ACHN (cell line): ENCODE results near the gene PPCDC.

Source experiments
- DNase-seq: peaks from one replicate; pipeline ENCODE4 v3.0.0-alpha.2; 2015
- in situ Hi-C: cut with HindIII; loops from 2 replicates; pipeline ENCODE4 v1.10.0; 2017; ENCODE audit warnings: low sequenced_read_pairs, low pct_ligation_motif_present, low pct_unique_long_range_greater_than_20kb

PPCDC gene, protein sequence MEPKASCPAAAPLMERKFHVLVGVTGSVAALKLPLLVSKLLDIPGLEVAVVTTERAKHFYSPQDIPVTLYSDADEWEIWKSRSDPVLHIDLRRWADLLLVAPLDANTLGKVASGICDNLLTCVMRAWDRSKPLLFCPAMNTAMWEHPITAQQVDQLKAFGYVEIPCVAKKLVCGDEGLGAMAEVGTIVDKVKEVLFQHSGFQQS

DNA sequence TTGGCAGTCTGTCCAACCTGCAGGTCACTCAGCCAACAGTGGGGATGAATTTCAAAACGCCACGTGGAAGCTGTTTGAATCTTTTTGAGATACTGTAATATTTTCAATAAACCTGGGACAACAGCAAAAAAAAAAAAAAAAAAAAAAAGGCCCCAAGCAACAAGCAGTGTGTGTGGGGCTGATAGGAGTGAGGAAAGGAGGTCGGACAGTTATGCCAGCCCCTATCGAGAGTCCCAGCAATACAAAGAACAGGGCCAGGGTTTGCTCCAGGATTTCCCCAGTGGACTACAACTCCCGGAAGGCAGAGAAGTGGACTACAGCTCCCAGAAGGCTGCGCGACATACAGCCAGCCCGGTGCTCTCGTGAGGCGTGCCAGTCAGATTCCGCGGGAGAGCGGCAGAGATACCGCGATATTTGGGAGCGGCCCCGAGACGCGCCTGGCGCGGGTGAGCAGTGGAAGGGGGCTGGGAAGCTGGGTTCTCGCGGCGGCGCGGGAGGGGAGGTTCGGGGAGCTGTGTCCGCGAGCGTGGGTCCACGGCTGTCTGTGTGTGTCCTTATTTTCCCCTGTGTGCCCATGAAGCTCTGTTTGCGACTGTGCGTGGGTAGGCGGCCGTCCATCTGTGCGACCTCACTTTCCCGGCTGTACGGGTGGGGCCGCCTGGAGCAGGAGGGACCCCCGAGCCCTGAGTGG, at the start of gene PPCDC:
TSS of gene PPCDC (plus strand) at position 410 of the 691 bp plus-strand sequence. CDS start 4,729 bp downstream, outside the sequence.
- DNase-seq: peak; percentile 92
- in situ Hi-C loops: no loop called here

DNA sequence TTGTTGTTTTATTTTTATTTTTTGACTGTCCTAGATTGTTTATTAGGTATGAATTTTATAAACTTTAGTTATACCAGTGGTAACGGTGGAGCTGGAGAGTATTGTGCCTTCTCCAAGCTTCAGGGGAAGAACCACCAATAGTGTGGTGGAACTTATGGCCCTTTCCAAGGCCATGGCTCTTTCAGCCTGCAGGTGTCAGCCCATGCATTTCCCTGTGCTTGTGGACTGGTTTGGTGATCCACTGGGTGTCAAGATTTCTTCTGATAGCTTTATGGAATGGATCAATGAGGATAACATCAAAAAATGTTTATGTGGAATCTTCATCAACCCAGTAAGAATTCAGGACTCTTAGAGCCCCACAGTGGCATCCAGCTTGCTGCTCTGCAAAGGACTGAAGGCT, 47.2 kb upstream of the PPCDC start:
- in situ Hi-C loops: no loop called here

DNA sequence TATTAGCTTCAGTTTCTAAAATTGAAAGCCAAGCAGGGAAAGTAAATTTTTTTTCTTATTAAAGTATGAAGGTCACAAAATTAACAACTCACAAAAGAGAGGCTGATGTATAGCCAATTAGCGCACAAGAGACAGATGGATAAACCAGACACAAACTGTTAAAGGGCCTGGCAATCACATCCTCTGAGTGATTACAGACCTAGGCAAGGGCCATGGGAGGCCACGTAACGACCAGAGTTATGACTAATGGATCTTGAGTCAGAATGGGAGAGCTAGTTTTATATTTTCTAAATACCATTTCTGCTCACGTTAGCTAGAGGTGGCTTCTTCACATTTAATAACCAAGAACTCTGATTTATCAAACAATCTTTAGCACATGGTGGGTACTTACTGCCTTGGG, 45.8 kb upstream of the PPCDC start:
- DNase-seq: no peak
- in situ Hi-C loops: no loop called here

More for the DNA sequence above, 47.2 kb upstream of the PPCDC start:
- no peak for DNase-seq

DNA sequence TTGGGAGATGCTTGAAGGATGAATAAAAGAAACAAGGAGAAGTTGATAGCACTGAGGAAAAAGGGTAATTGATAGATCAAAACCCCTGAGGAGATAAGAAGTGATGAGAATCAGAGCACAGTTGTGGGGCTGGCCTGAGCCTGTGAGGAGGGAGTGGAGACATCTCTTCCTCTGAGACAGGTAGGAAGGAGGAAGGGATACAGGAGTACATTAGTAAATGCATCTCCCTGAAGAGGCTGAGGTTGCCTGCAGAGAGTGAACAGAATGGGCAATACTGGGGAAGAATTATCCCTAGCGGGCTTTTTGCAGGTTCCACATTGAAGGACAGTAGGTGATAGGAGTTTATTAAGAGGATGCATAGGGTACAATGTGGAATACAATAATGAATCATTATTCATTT, 45.3 kb upstream of the PPCDC start:
- in situ Hi-C loops: no loop called here
- no peak for DNase-seq

DNA sequence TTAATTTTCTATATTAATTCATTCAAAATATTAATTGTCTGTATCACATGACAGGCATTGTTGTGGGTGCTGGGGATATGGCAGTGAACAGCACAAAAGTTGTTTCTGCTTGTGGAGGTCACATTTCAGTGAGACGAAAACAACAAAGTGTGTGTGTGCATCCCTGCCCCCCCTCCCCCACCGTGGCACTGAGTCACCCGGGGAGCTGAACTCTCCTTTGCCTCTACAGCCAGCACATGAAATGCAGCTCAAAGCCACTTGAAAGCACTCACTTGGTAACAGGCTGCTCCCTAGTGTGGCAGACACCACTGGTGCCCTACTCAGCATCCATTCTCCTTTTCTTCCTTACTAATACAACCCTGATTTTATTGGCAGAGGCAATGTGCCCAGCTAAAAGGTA, 44.9 kb upstream of the PPCDC start:
- DNase-seq: peak; percentile 56
- in situ Hi-C loops: no loop called here

DNA sequence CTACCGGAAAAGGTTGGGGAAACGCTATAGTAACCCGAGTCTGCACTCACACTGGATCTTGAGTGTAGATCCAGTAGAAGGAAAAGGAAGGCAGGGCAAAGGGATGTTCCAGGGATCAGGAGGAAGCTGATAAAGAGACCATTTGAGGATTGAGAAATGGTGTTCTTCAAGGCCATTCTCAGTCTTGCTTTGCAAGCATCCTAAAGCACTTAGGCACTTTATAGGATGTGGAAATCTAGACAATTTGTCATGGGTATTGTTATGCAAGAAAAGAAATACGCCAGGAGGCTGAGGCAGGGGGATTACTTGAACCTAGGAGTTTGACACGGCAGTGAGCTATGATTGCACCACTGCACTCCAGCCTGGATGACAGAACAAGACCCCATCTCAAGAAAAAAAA, 41.2 kb upstream of the PPCDC start:
- in situ Hi-C loops: no loop called here
- no peak for DNase-seq

DNA sequence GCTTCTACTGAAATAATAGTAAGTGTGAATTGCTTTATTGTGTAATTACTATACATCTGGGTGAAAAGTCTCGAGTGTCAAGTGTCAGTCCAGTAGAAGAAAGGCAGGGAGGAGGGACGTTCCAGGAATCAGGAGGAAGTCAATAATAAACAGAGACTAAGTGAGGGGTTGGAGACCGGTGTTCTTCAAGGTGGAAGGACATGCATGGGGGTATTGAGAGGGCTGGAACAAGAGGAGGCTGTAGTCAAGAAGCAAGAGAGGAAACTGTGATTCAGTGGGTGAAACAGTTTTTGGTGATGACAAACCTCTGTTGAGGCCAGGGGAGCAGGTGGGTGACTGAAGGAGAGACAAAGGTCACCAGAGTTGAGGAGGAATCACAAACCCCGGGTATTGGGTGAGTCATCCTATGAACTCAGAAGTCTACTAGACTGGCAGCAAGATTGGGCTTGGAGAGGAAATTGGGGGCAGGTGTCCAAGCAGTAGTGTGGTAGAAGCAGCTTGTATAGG, 39.6 kb upstream of the PPCDC start:
- in situ Hi-C loops: no loop called here
- DNase-seq: peak; percentile 55

DNA sequence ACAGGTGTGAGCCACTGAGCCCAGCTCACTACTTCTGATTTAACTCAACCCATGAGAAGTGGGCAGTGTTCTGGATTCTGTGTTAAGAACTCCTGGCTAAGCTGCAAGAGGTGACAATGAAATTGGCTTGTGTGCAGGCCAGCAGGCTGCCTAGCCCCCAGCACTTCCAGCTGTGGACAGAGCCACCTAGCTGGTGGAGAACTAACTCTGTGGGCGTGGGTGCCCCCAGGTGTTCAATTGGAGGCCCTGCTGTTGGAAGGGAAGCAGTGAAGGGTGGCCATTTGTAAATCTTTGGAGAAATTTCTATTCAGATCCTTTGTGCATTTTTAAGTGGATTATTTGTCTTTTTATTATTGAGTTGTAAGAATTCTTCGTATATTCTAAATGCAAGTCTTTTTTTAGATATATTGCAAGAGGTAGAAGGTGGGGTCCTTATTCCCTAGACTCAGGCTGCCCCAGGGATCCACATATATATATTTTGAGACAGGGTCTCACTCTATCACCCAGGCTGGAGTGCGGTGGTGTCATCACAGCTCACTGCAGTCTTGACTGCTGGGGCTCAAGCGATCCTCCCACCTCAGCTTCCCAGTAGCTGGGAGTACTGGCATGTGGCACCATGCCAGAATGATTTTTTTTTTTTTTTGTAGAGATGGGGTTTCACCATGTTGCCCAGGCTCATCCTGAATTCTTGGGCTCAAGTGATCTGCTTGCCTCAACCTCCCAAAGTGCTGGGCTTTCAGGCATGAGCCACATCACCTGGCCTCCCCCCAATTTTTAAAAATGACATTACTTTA, 35.2 kb upstream of the PPCDC start:
- peak; percentile 66 for DNase-seq
- in situ Hi-C loops: no loop called here

DNA sequence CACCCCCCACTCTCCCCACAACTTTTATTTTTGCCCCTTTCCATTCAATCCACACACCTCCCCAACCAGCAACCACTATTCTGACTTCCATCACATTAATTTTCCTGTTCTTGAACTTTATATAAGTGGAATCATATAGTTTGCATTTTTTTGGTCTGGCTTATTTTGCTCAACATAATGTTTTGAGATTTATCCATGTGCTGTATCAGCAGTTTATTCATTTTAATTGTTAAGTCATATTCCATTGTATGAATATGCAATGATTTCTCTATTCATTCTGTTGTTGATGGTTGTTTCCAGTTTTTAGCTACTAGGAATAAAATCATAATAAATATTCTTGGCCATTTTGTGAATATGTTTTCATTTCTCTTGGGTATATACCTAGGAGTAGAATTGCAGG, 33.9 kb upstream of the PPCDC start:
- in situ Hi-C loops: no loop called here
- DNase-seq: no peak

DNA sequence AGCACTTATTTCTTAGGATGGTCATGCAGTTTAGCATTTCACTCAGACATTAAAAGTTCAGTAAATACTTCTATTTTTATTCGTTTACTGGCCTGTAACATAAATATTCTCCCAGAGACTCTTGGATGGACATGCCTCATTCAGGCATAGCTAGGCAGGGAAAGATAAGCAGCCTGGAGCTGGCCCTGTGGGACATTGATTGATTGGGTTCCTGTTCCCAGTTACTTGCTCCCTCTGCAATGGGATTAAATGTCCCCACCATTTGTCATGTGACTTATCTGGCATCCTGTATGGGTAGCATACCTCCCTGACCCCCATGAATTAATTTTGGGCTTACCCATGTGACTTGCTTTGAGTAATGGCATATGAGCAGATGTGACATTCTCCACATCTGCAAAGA, 30.8 kb upstream of the PPCDC start:
- no peak for DNase-seq
- in situ Hi-C loops: no loop called here

DNA sequence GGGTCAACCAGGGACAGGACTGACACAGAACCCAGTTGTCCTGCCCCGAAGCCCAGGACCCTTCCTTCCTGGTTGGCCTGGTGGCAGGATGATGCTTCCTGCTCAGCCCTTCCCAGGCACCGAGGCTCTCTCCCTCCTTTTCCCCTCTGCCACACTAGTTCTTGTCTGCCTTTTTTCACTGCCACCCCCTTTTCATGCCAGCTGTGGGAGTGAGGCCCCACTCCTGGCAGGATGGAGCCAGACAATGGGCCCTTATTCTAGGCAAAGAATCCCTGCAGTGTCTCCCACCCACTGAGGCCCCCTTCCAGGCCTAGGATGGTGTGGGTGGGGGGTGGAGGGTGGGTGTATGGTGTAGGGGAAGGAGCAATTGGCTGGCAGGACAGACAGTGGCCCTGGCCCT, 29.2 kb upstream of the PPCDC start:
- no peak for DNase-seq
- in situ Hi-C loops: no loop called here

DNA sequence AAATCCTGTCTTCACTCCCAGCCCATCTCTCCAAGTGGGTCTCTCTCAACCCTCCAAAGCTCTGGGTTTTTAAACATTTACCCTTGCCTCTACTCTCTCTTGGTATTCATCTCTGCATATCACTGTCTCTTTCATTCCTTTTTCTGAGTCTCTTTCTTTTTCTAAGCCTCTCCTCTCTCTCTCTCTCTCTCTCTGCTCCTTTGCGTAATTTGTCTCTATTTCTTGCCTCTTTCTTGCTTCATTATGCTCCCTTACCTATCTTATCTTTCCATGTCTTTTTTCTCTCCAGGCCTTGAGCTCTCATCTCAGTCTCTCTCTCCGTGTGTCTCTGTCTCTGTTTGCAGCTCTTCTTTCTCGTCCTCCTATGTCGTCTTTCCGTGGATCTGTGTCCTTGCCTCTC, 28.7 kb upstream of the PPCDC start:
- no peak for DNase-seq
- in situ Hi-C loops: no loop called here

DNA sequence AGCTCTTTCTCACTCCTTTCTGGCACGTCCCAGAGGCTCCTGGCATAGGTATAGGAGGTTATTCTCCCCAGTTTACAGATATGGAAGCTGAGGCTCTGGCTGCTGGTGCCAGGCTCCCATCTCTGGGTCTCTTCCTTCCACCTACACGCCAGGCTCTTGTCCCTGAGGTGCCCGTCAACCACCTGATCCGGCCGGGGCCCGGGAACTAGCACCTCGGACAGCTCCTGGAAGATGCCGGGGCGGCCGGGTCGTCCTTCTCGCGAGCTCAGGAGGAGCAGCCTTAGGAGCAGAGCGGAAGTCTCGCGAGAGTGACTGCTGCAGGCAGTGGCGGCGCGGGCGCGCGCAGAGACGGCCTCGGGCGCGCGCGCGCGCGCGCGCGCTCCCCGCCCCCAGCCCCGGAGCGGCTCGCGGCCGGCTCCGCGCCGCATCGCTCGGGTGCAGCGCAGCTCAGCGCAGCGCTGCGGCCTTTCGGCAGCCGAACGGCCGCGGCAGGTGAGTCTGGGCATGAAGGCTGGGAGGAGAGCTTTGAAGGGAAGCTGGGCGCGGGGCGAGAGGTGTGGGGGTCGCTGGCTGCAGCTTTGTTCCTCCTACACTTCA, 28.1 kb upstream of the PPCDC start, which contains the start of gene SCAMP5:
TSS of gene SCAMP5 (plus strand) at position 382 of the 597 bp plus-strand sequence. CDS start 16,277 bp downstream, outside the sequence.
- peak; percentile 91 for DNase-seq
- in situ Hi-C loops: no loop called here

DNA sequence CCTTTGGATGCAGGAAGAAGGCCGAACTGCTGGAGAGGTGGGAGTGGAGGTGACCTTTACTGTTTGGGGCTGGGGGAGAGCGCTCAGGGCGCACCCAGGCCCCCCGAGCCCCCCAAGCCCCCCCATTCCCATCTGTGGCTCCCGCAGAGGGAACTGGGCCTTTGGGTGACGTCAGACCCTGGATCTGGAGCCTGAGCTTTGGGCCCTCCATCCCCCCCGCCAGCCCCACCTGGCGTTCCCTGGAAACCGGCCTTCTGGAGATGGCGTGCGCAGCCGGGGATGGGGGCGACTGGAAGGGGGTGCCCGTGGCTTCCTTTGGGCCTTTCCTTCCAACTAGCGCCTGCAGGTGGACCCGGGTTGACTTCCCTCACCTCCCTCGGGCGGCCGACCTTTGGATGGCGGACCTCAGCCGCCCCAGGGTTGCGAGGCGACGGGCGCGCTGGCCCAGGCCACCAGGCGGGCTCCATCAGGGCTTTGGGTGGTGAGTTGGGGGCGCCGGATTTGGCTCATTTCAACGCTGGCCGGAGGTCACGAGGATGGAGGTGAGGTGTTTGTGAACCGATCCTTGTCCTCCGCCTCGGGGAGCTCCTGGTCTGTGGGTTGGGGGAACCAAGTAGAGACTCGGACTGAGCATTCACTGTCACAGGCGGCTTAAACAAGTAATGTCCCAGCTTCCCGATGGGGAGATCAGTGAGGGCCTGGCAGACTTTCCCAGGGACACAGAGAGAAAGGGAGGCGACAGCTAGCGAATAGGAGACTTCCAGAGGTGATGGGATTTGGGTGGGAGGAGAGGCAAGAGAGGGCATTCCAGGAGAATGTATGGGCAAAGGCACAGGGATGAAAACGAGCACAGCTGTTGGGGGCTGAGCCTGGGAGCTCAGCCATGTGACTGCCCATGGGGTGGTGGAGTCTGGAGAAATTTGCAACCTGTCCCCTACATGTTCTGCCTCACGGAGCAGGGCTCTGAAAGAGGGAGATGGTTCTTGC, 27.3 kb upstream of the PPCDC start:
- DNase-seq: no peak
- in situ Hi-C loops: no loop called here

DNA sequence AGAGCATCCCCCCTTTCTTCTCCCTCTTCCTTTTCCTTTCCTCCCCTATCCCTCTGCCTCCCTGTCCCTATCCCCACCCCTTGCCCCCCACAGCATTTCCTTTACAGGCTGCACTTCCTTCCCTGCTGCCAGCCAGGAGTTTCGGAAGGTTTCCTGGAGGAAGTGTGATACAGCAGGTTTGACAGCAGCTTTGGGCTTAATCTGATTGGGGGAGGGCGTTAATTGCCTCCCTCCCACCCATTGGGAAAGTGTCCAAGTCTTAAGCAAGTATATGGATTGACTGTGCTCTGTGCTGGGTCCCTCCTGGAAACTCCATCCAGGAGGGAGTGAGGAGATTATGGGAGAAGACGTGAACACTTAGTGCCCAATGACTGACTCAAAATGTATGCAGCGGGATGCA, 26.2 kb upstream of the PPCDC start:
- DNase-seq: no peak
- in situ Hi-C loops: no loop called here

DNA sequence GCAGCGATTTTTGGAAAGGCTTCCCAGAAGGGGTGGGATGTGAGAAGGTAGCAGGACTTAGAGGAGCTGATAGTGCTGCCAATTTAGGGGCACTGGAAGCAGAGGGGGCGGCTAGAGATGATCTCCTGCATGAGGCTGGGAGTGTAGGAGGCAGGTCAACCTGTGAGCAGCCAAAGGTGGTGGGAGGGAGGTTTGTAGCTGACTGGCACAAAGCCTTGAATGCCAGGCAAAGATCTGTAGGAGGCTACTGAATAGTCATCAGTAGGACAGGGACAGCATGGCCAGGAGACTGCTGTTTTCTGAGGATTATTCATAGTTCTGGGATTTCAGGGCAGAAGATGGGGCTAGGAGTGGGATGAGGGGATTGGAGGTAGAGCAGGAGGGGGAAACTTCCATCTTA, 25.8 kb upstream of the PPCDC start:
- no peak for DNase-seq
- in situ Hi-C loops: no loop called here

DNA sequence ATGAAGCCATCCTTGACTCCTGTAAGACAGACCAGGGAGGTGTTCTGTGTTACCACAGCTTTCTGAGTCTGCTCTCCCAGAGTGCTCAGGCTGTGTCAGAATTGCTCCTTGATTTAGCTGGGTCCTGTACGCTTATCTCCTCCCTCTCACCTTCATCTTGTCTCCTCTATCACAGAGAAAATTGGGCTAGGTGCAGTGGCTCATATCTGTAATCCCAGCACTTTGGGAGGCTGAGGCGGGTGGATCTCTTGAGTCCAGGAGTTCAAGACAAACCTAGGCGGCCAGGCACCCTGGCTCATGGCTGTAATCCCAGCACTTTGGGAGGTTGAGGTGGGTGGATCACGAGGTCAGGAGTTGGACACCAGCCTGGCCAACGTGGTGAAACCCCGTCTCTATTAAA, 22.1 kb upstream of the PPCDC start:
- no peak for DNase-seq
- in situ Hi-C loops: no loop called here

DNA sequence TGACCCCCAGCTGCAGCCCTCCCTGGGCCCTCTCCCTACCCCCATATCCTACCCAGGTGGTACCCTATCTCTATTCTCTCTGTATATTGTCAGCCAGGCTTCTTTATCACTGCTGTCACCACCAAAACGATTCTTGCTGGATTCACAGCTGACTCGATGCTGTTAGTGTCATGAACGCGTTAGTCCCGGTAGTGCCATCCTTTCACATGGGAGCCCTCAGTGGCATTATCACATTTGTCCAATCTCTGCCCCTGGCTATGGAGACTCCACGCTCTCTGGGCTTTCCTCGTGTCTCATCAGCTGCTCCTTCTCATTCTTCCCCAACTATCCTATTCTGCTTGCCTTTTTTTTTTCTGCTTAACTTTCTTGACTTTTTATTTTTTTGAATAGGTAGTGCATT, 21.0 kb upstream of the PPCDC start:
- DNase-seq: no peak
- in situ Hi-C loops: no loop called here
